ENCODE results near the gene PAOX. TPM values are rescaled to one million over a fixed set of nuclear protein-coding genes. Genes with fewer than 3 reads are reported as not detected.

PAOX gene
- total and polyA plus RNA-seq, 2 of the 13 experiments (the other 11 are each of a cell fraction or from before 2014, with no cell fraction given), result 0.49 to 0.77 TPM

DNA sequence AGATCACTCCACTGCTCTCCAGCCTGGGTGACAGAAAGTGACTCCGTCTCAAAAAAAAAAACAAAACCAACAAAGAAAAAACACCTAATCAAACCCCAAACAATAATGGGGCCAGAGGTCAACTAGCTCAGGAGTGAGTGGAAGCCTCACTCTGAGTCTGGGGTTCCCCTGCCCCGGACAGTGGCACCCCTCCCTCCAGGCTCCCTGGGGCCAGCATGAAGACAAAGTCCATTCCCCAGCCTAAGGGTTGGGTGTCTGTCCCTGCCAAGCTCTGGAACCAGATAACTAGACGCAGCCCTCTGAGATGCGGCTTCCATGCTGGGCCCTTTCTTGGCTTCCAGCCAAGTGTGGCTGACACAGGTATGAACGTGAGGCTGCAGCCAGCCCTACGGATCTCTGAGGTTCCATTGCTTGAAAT is 19.5 kb upstream of the PAOX start (continued):
- no peak for TF ChIP-seq CENPX (CRISPR knock-in tag; IDR thresholded peaks at IDR 0.05)
- no peak for TF ChIP-seq HMGA1 (CRISPR knock-in tag; conservative IDR thresholded peaks at IDR 0.05)
- TF ChIP-seq SIN3B (IDR thresholded peaks at IDR 0.05; ENCODE audit: low read length), result no peak
- TF ChIP-seq, protein P1, sequence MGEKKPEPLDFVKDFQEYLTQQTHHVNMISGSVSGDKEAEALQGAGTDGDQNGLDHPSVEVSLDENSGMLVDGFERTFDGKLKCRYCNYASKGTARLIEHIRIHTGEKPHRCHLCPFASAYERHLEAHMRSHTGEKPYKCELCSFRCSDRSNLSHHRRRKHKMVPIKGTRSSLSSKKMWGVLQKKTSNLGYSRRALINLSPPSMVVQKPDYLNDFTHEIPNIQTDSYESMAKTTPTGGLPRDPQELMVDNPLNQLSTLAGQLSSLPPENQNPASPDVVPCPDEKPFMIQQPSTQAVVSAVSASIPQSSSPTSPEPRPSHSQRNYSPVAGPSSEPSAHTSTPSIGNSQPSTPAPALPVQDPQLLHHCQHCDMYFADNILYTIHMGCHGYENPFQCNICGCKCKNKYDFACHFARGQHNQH (CRISPR knock-in tag; IDR thresholded peaks at IDR 0.05), result 0 out of 2 replicates have a peak, but pooled peaks have one; percentile 25
- no peak; the same call in 1 of the 2 replicates for TF ChIP-seq ETV5 (CRISPR knock-in tag; IDR thresholded peaks at IDR 0.05; ENCODE audit: borderline replicate concordance)
- TF ChIP-seq TBX3 (IDR thresholded peaks at IDR 0.05; ENCODE audit: borderline replicate concordance), result no peak
- TF ChIP-seq ZNF724P (CRISPR knock-in tag; IDR thresholded peaks at IDR 0.05; ENCODE audit: borderline replicate concordance), result no peak
- peak; percentile 43; the same call in 1 of the 2 replicates for TF ChIP-seq NRL (CRISPR knock-in tag; IDR thresholded peaks at IDR 0.05; ENCODE audit: borderline replicate concordance)
- TF ChIP-seq HNRNPL (IDR thresholded peaks at IDR 0.05; ENCODE audit: low read depth, low read length), result no peak
- TF ChIP-seq MED1 (CRISPR knock-in tag; IDR thresholded peaks at IDR 0.05), result peak; percentile 49; the same call in 1 of the 2 replicates
- peak; percentile 69; the same call in 1 of the 2 replicates for TF ChIP-seq ZNF557 (CRISPR knock-in tag; IDR thresholded peaks at IDR 0.05)
- TF ChIP-seq NCOA1 (CRISPR knock-in tag; IDR thresholded peaks at IDR 0.05), result 0 out of 2 replicates have a peak, but pooled peaks have one; percentile 57
- TF ChIP-seq, protein P2, sequence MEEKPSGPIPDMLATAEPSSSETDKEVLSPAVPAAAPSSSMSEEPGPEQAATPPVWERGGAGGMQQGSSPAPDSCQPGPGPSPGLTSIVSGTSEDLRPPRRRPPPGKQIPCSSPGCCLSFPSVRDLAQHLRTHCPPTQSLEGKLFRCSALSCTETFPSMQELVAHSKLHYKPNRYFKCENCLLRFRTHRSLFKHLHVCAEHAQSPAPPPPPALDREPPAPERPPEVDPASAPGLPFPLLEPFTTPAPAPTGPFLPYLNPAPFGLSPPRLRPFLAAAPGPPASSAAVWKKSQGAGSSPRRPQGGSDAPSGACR (CRISPR knock-in tag; IDR thresholded peaks at IDR 0.05), result peak; percentile 65; the same call in 1 of the 2 replicates
- peak; percentile 32; the same call in 1 of the 2 replicates for TF ChIP-seq SAP130 (CRISPR knock-in tag; IDR thresholded peaks at IDR 0.05; ENCODE audit: low read depth)
- TF ChIP-seq, protein P3, sequence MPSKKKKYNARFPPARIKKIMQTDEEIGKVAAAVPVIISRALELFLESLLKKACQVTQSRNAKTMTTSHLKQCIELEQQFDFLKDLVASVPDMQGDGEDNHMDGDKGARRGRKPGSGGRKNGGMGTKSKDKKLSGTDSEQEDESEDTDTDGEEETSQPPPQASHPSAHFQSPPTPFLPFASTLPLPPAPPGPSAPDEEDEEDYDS (CRISPR knock-in tag; IDR thresholded peaks at IDR 0.05), result peak; percentile 29; the same call in 1 of the 2 replicates
- 0 out of 2 replicates have a peak, but pooled peaks have one; percentile 6 for TF ChIP-seq ZNF768 (CRISPR knock-in tag; IDR thresholded peaks at IDR 0.05)
- TF ChIP-seq ZNF3 (CRISPR knock-in tag; IDR thresholded peaks at IDR 0.05), result no peak
- TF ChIP-seq, protein P4, sequence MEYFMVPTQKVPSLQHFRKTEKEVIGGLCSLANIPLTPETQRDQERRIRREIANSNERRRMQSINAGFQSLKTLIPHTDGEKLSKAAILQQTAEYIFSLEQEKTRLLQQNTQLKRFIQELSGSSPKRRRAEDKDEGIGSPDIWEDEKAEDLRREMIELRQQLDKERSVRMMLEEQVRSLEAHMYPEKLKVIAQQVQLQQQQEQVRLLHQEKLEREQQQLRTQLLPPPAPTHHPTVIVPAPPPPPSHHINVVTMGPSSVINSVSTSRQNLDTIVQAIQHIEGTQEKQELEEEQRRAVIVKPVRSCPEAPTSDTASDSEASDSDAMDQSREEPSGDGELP (IDR thresholded peaks at IDR 0.05; ENCODE audit: borderline replicate concordance, low read depth), result peak; percentile 39; the same call in 1 of the 2 replicates
- no peak for TF ChIP-seq ZNF547 (CRISPR knock-in tag; IDR thresholded peaks at IDR 0.05)
- TF ChIP-seq, protein P5, sequence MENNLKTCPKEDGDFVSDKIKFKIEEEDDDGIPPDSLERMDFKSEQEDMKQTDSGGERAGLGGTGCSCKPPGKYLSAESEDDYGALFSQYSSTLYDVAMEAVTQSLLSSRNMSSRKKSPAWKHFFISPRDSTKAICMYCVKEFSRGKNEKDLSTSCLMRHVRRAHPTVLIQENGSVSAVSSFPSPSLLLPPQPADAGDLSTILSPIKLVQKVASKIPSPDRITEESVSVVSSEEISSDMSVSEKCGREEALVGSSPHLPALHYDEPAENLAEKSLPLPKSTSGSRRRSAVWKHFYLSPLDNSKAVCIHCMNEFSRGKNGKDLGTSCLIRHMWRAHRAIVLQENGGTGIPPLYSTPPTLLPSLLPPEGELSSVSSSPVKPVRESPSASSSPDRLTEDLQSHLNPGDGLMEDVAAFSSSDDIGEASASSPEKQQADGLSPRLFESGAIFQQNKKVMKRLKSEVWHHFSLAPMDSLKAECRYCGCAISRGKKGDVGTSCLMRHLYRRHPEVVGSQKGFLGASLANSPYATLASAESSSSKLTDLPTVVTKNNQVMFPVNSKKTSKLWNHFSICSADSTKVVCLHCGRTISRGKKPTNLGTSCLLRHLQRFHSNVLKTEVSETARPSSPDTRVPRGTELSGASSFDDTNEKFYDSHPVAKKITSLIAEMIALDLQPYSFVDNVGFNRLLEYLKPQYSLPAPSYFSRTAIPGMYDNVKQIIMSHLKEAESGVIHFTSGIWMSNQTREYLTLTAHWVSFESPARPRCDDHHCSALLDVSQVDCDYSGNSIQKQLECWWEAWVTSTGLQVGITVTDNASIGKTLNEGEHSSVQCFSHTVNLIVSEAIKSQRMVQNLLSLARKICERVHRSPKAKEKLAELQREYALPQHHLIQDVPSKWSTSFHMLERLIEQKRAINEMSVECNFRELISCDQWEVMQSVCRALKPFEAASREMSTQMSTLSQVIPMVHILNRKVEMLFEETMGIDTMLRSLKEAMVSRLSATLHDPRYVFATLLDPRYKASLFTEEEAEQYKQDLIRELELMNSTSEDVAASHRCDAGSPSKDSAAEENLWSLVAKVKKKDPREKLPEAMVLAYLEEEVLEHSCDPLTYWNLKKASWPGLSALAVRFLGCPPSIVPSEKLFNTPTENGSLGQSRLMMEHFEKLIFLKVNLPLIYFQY (CRISPR knock-in tag; IDR thresholded peaks at IDR 0.05; ENCODE audit: borderline replicate concordance), result no peak
- no peak for TF ChIP-seq MEIS1 (CRISPR knock-in tag; IDR thresholded peaks at IDR 0.05; ENCODE audit: borderline replicate concordance)
- TF ChIP-seq, protein P6, sequence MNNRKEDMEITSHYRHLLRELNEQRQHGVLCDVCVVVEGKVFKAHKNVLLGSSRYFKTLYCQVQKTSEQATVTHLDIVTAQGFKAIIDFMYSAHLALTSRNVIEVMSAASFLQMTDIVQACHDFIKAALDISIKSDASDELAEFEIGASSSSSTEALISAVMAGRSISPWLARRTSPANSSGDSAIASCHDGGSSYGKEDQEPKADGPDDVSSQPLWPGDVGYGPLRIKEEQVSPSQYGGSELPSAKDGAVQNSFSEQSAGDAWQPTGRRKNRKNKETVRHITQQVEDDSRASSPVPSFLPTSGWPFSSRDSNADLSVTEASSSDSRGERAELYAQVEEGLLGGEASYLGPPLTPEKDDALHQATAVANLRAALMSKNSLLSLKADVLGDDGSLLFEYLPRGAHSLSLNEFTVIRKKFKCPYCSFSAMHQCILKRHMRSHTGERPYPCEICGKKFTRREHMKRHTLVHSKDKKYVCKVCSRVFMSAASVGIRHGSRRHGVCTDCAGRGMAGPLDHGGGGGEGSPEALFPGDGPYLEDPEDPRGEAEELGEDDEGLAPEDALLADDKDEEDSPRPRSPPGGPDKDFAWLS (CRISPR knock-in tag; IDR thresholded peaks at IDR 0.05; ENCODE audit: borderline replicate concordance), result peak; percentile 74; the same call in 1 of the 2 replicates
- no peak for TF ChIP-seq ZNF335 (CRISPR knock-in tag; IDR thresholded peaks at IDR 0.05)

All from HepG2 (cell line).